NCI-H2107 (cell line): Measurements from ENCODE around the gene ANKMY1.
"Not testable (repeated sequence)": the region's sequence is repeated elsewhere in the genome, so short reads cannot be mapped to it uniquely, and the experiment has no call there.

Experiments
- DNase-seq: peaks from one replicate; lab custom pipeline; 2025; lab: John Stamatoyannopoulos, UW

The ANKMY1 gene

GRCh38 chr2:240554767-240555493 is 2.9 kb downstream of the ANKMY1 start:
- DNase-seq, result no peak

GRCh38 chr2:240553956-240554480 is 3.8 kb downstream of the ANKMY1 start:
- no peak for DNase-seq

GRCh38 chr2:240551811-240552210 is 6.0 kb downstream of the ANKMY1 start:
- no peak for DNase-seq

- no peak for DNase-seq
These were observed 6.5 kb downstream of the ANKMY1 start for GRCh38 chr2:240551288-240551687.

- no peak for DNase-seq
These were observed 17.9 kb downstream of the ANKMY1 start for GRCh38 chr2:240539906-240540305.

- not testable (repeated sequence) for DNase-seq
These were observed 18.7 kb downstream of the ANKMY1 start for GRCh38 chr2:240539101-240539500.

- no peak for DNase-seq
These were observed 19.6 kb downstream of the ANKMY1 start for GRCh38 chr2:240538031-240538780.

GRCh38 chr2:240532031-240532775 is 25.6 kb downstream of the ANKMY1 start:
- no peak for DNase-seq

GRCh38 chr2:240531038-240531437 is 26.8 kb downstream of the ANKMY1 start:
- no peak for DNase-seq

GRCh38 chr2:240530181-240530580 is 27.6 kb downstream of the ANKMY1 start:
- DNase-seq, result no peak

GRCh38 chr2:240529344-240529999 is 28.3 kb downstream of the ANKMY1 start:
- DNase-seq, result no peak

- DNase-seq, result no peak
These were observed 29.3 kb downstream of the ANKMY1 start for GRCh38 chr2:240528406-240529040.

GRCh38 chr2:240527153-240527750 is 30.5 kb downstream of the ANKMY1 start:
- DNase-seq, result no peak

- no peak for DNase-seq
These were observed 31.3 kb downstream of the ANKMY1 start for GRCh38 chr2:240526521-240526920.

GRCh38 chr2:240525802-240526201 is 32.0 kb downstream of the ANKMY1 start:
- DNase-seq, result no peak

- no peak for DNase-seq
These were observed 32.6 kb downstream of the ANKMY1 start for GRCh38 chr2:240524963-240525718.

GRCh38 chr2:240523451-240524281 is 34.1 kb downstream of the ANKMY1 start:
- DNase-seq, result no peak

GRCh38 chr2:240522406-240522805 is 35.4 kb downstream of the ANKMY1 start:
- DNase-seq, result no peak

GRCh38 chr2:240521885-240522284 is 35.9 kb downstream of the ANKMY1 start:
- DNase-seq, result not testable (repeated sequence)
